H1 (cell line): ENCODE data around the gene EPS8. TPM values are rescaled to one million over a fixed set of nuclear protein-coding genes. Genes with fewer than 3 reads are reported as not detected.

Experiments used
- EGR1 ChIP-seq: IDR thresholded peaks from 2 replicates; pipeline ENCODE4 v1.6.1; 2011; ENCODE audit warnings: low read depth, low read length, borderline replicate concordance
- PHF8 ChIP-seq: fragments of 200-600 bp; sonication (generic); conservative IDR thresholded peaks from 2 replicates; pipeline ENCODE4 v1.7.1; 2012; ENCODE audit warnings: low read depth, mild to moderate bottlenecking, inconsistent platforms, low read length, moderate library complexity
- RFX5 ChIP-seq: IDR thresholded peaks from 2 replicates; pipeline ENCODE4 v1.6.1; 2011; ENCODE audit warnings: low read depth, low read length, improper control_type of control experiment, borderline replicate concordance
- SP4 ChIP-seq: IDR thresholded peaks from 2 replicates; pipeline ENCODE4 v1.6.1; 2012; ENCODE audit warnings: low read length, inconsistent platforms
- TCF12 ChIP-seq: IDR thresholded peaks from 2 replicates; pipeline ENCODE4 v1.6.1; 2011; ENCODE audit warnings: low read depth, mild to moderate bottlenecking, low read length
- polyA plus RNA-seq, 7 experiments: library from polyadenylated mRNA; depleted of rRNA in 3 of 7; stranded (reverse) in 5 of 7; unstranded in 2 of 7; fragments of >200 nt in 5 of 7; fragments of 200-250 nt in 2 of 7; gene quantifications; 1 replicate in 5 of 7; 2 replicates in 1 of 7; 4 replicates in 1 of 7; pipeline versions ENCODE4 v1.2.1 to v1.2.3, GENCODE V29; 2011 to 2013; ENCODE audit warnings: missing spikeins in 2 of 7, mixed read lengths in 2 of 7
- total RNA-seq: library from RNA; stranded (reverse); fragmentation: NEBNext Ultra II Directional; extraction: Animal tissue kit (Norgen Biotek cat#: 25700); gene quantifications from 2 replicates; pipeline ENCODE4 v1.2.1, GENCODE V29; 2021
- TF ChIP-seq, protein P1 (sequence below), 3 experiments: IDR thresholded peaks; 1 replicate in 2 of 3; 2 replicates in 1 of 3; pipeline versions ENCODE4 v1.5.1 to v1.6.1; 2011; ENCODE audit warnings: low read length in 3 of 3, mild to moderate bottlenecking in 3 of 3, inconsistent platforms in 2 of 3, low read depth in 1 of 3, moderate library complexity in 1 of 3; ENCODE audit not compliant: insufficient read depth in 1 of 3; ENCODE audit errors: control extremely low read depth in 1 of 3

Gene EPS8
- total and polyA plus RNA-seq, 2 of the 8 experiments (the other 6 are each of a cell fraction or from before 2014, with no cell fraction given), result 3.0 to 4.6 TPM

DNA sequence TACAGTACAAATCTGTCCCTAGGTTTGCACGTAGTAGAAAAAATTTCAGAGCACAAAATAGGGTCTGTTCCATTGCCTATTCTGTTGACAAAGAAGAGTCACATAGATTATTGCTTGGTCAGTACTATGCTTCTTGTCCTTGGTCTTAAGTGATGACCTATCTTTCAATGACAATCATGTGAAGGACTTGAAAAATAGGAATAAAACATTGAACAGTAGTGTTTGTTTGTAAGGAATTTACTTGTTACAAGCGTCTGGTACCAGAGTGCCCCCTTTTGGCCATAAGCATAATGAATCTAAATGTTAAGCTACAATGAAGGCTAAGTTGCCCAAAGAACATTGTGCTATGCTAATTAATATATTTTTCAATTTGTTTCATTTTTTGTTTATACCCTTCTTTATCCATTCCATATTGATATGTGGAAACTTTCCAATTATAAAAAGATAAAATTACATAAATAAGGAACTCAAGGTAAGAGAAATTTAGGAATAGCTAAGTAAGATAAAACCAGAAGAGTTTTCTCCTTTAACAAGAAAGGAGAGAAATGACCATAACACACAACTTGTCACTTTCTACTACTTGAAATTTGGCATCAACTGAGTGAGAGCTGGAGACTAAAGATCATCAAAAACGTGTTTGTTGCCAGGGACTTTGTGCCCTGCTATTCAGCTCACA is 204.7 kb downstream of the EPS8 start (continued):
- TF ChIP-seq, protein P1, sequence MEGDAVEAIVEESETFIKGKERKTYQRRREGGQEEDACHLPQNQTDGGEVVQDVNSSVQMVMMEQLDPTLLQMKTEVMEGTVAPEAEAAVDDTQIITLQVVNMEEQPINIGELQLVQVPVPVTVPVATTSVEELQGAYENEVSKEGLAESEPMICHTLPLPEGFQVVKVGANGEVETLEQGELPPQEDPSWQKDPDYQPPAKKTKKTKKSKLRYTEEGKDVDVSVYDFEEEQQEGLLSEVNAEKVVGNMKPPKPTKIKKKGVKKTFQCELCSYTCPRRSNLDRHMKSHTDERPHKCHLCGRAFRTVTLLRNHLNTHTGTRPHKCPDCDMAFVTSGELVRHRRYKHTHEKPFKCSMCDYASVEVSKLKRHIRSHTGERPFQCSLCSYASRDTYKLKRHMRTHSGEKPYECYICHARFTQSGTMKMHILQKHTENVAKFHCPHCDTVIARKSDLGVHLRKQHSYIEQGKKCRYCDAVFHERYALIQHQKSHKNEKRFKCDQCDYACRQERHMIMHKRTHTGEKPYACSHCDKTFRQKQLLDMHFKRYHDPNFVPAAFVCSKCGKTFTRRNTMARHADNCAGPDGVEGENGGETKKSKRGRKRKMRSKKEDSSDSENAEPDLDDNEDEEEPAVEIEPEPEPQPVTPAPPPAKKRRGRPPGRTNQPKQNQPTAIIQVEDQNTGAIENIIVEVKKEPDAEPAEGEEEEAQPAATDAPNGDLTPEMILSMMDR (IDR thresholded peaks at IDR 0.05; ENCODE audit: control extremely low read depth in 1 of 3, insufficient read depth in 1 of 3, low read depth in 1 of 3, low read length in 3 of 3), result peak in 2 of 3 experiments; percentile 25 to 67; a peak in 2 of 4 replicates
- no peak for TF ChIP-seq EGR1
- no peak for TF ChIP-seq SP4
- no peak for TF ChIP-seq TCF12
- TF ChIP-seq PHF8, result no peak
- TF ChIP-seq RFX5, result no peak
- TF ChIP-seq, all 59 proteins: peak for 2
